C4-2B (cell line): ENCODE results near the gene YBX1.

Source experiments
- H3K27ac ChIP-seq: fragments of 450-650 bp; 2 replicates; pipeline ENCODE4 v1.5.1; 2017
- ZFX ChIP-seq: fragments of 450-650 bp; IDR thresholded peaks from 2 replicates; pipeline ENCODE4 v1.6.1; 2017
- TF ChIP-seq, protein P1 (sequence below): fragments of 450-650 bp; conservative IDR thresholded peaks from 2 replicates; pipeline ENCODE4 v1.5.1; 2017; ENCODE audit warnings: mild to moderate bottlenecking

The YBX1 gene

DNA sequence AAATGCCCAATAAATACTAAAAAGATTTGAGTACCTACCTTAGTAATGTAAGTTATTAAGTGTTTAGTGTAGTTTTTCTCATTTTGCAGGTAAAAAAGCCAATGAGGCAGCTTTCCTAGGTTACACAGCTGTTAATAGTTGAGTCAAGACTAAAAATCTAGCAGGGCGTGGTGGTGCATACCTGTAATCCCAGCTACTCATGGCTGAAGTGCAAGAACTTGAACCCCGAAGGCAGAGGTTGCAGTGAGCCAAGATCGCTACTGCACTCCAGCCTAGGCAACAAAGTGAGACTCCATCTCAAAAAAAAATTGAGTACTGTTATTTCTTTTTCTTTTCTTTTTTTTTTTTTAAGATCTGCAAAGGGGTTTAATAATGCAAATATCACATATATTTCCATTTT is 7.7 kb downstream of the YBX1 start:
- no peak overlapping the region for H3K27ac ChIP-seq
- TF ChIP-seq ZFX, result no peak
- TF ChIP-seq, protein P1, sequence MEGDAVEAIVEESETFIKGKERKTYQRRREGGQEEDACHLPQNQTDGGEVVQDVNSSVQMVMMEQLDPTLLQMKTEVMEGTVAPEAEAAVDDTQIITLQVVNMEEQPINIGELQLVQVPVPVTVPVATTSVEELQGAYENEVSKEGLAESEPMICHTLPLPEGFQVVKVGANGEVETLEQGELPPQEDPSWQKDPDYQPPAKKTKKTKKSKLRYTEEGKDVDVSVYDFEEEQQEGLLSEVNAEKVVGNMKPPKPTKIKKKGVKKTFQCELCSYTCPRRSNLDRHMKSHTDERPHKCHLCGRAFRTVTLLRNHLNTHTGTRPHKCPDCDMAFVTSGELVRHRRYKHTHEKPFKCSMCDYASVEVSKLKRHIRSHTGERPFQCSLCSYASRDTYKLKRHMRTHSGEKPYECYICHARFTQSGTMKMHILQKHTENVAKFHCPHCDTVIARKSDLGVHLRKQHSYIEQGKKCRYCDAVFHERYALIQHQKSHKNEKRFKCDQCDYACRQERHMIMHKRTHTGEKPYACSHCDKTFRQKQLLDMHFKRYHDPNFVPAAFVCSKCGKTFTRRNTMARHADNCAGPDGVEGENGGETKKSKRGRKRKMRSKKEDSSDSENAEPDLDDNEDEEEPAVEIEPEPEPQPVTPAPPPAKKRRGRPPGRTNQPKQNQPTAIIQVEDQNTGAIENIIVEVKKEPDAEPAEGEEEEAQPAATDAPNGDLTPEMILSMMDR, result no peak

GRCh38 chr1:42690477-42691156 is 8.4 kb downstream of the YBX1 start:
- TF ChIP-seq, protein P1, result peak; percentile 22; the same call in 1 of the 2 replicates
- no peak for TF ChIP-seq ZFX

GRCh38 chr1:42691157-42691498 is 8.9 kb downstream of the YBX1 start:
- H3K27ac ChIP-seq, result no peak overlapping the region
- no peak for TF ChIP-seq ZFX
- TF ChIP-seq, protein P1, result peak; percentile 12; the same call in 1 of the 2 replicates

More at GRCh38 chr1:42690477-42691156, 8.4 kb downstream of the YBX1 start:
- H3K27ac ChIP-seq, result no peak overlapping the region

- TF ChIP-seq, protein P1, result no peak
- no peak for TF ChIP-seq ZFX
- H3K27ac ChIP-seq, result peak overlapping the region; percentile 38; the same call in 1 of the 2 replicates
These were observed 10.2 kb downstream of the YBX1 start for GRCh38 chr1:42692461-42692860.

GRCh38 chr1:42692911-42693310 is 10.7 kb downstream of the YBX1 start:
- peak overlapping the region; percentile 38; the same call in 1 of the 2 replicates for H3K27ac ChIP-seq
- TF ChIP-seq ZFX, result no peak
- TF ChIP-seq, protein P1, result no peak

- TF ChIP-seq ZFX, result no peak
- TF ChIP-seq, protein P1, result no peak
- H3K27ac ChIP-seq, result no peak overlapping the region
These were observed 16.0 kb downstream of the YBX1 start for GRCh38 chr1:42698081-42698813.

DNA sequence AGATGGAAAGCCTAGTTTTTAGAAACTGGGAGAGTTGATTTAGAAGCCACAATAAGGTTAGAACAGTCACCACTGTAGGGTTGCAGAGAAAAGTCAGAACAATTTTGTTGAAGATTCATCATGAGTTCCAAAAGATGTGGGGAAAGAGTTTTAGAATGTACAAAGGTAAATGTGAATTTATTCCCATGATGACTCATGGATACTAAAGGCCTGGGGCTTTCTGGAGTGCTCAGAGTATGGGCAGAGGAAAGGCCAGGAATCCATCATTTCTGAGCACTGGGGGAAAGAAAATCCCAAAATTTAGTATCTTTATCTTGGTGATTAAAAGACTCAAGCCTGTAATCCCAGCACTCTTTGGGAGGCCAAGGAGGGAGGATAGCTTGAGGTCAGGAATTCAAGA is 17.8 kb downstream of the YBX1 start:
- no peak for TF ChIP-seq ZFX
- TF ChIP-seq, protein P1, result no peak
- no peak overlapping the region for H3K27ac ChIP-seq
